Measurements from ENCODE around the gene ADAM22.
"Not testable (repeated sequence)": the region's sequence is repeated elsewhere in the genome, so short reads cannot be mapped to it uniquely, and the experiment has no call there.

ADAM22 gene, protein sequence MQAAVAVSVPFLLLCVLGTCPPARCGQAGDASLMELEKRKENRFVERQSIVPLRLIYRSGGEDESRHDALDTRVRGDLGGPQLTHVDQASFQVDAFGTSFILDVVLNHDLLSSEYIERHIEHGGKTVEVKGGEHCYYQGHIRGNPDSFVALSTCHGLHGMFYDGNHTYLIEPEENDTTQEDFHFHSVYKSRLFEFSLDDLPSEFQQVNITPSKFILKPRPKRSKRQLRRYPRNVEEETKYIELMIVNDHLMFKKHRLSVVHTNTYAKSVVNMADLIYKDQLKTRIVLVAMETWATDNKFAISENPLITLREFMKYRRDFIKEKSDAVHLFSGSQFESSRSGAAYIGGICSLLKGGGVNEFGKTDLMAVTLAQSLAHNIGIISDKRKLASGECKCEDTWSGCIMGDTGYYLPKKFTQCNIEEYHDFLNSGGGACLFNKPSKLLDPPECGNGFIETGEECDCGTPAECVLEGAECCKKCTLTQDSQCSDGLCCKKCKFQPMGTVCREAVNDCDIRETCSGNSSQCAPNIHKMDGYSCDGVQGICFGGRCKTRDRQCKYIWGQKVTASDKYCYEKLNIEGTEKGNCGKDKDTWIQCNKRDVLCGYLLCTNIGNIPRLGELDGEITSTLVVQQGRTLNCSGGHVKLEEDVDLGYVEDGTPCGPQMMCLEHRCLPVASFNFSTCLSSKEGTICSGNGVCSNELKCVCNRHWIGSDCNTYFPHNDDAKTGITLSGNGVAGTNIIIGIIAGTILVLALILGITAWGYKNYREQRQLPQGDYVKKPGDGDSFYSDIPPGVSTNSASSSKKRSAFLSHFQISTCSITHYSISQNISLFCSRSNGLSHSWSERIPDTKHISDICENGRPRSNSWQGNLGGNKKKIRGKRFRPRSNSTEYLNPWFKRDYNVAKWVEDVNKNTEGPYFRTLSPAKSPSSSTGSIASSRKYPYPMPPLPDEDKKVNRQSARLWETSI

DNA sequence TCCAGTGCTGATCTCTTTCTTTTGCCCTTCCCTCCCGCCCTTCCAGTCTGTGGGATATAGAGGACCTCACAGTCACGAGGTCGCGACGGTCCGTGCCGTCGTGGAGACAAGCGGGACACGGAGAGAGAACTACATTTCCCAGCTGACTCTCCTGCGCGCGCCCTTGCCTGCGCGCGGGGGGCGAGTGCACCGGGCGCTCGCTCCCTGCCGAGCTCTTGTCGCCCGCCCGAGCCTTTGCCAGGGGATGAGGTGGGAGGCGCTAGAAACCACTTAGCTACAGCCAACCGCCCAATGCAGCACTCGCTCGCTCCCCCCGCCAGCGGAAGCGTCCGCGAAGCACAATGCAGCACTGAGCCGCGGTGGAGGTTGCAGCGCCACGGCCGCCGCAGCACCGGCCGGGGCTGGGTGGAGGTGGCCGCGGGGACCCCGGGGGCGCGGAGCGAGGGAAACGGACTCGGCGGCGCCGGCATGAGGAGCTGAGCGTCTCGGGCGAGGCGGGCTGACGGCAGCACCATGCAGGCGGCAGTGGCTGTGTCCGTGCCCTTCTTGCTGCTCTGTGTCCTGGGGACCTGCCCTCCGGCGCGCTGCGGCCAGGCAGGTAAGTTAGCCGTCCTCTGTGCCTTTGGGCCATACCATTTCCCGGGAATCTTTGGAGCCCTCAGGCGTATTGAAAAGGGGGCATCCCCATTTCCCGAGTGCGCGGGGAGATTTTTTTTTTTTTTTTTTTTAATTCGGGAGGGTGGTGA is at the start of gene ADAM22:
Gene ADAM22 (plus strand): TSS at position 299 of the 746 bp plus-strand sequence. CDS start 215 bp downstream, at position 514.
- no peak for TF ChIP-seq JUND (IDR thresholded peaks at IDR 0.05; ENCODE audit: low read depth)
- in situ Hi-C loops (cut with HindIII; ENCODE audit: low pct_unique_long_range_greater_than_20kb, low sequenced_read_pairs): no loop called here
- peak; percentile 72 to 91 for DNase-seq (ENCODE audit: low read depth in 1 of 2, low spot score in 1 of 2)

DNA sequence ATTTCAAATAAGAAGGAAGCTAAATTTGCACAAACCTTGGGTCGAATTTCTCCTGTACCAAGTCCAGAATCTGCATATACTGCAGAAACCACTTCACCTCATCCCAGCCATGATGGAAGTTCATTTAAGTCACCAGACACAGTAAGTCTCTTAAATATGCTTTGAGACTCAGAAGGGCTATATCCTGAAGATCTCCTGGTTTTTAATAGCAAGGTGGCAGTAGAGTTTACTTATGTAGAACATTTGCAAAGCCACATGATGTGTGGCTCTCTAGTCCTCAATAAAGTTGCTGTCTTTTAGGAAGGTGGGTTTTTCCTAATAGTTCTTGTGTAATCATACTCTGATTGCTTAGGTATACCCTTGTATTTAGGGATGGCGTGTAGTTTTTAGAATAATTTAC is 49.0 kb upstream of the ADAM22 start:
- TF ChIP-seq JUND (IDR thresholded peaks at IDR 0.05; ENCODE audit: low read depth): no peak
- no peak for DNase-seq (ENCODE audit: low read depth in 1 of 2, low spot score in 1 of 2)
- in situ Hi-C loops (cut with HindIII; ENCODE audit: low pct_unique_long_range_greater_than_20kb, low sequenced_read_pairs): no loop called here

DNA sequence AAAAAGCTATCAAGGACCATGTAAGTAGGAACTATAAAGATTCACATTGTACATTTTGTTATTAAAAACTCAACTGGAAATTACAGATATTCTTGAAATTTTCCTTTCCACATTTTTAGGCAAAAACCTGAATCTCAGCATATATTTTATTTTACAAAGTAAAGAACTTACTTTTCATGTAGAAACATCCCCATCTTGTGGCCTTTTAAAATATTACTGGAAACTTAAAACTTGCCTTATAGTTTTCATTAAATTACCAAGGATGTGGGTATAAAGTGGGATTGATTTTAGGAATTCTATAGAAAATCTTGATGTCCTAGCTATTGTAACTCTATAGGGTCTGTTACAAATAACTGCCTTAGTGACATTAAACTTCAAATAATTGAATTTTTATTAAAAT is 47.2 kb upstream of the ADAM22 start:
- no peak for TF ChIP-seq JUND (IDR thresholded peaks at IDR 0.05; ENCODE audit: low read depth)
- DNase-seq (ENCODE audit: low read depth in 1 of 2, low spot score in 1 of 2): peak in 1 of 2 experiments; percentile 39
- in situ Hi-C loops (cut with HindIII; ENCODE audit: low pct_unique_long_range_greater_than_20kb, low sequenced_read_pairs): no loop called here

DNA sequence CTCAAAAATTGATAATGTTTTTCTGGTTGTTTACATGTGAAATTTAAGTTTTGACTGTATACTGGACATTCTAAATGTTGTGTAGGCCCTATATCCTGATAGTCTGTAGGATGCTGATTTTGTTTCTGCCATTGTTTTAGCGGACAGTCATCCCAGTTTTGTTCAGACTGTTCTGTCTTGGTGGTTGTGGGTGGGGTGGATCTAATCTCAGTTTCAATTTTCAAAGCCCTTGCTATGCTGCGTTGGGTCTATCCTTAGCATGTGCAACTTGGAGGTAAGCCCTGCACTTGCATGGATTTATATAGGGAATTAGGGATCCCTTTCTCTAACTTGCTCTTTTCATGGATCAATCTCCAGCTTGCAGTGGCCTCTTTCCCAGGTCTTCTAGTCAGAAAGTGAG is 38.7 kb upstream of the ADAM22 start:
- in situ Hi-C loops (cut with HindIII; ENCODE audit: low pct_unique_long_range_greater_than_20kb, low sequenced_read_pairs): no loop called here
- DNase-seq (ENCODE audit: low read depth in 1 of 2, low spot score in 1 of 2): no peak
- TF ChIP-seq JUND (IDR thresholded peaks at IDR 0.05; ENCODE audit: low read depth): no peak

DNA sequence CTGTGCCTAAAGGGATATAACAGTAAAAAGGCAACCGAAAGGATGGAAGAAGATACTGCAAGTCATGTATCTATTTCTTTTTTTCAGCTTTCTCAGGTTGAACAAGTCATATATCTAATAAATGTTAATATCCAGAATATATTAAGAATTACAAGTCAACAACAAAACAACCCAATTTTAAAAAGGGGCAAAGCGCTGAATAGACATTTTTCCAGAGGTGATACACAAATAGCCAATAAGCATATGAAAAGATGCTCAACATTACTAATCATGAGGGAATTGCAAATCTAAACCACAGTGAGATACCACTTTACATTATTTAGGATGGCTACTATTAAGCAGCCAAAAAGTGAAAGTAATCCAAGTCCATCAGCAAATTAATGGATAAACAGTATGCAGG is 34.8 kb upstream of the ADAM22 start:
- in situ Hi-C loops (cut with HindIII; ENCODE audit: low pct_unique_long_range_greater_than_20kb, low sequenced_read_pairs): no loop called here
- DNase-seq (ENCODE audit: low read depth in 1 of 2, low spot score in 1 of 2): no peak
- no peak for TF ChIP-seq JUND (IDR thresholded peaks at IDR 0.05; ENCODE audit: low read depth)

DNA sequence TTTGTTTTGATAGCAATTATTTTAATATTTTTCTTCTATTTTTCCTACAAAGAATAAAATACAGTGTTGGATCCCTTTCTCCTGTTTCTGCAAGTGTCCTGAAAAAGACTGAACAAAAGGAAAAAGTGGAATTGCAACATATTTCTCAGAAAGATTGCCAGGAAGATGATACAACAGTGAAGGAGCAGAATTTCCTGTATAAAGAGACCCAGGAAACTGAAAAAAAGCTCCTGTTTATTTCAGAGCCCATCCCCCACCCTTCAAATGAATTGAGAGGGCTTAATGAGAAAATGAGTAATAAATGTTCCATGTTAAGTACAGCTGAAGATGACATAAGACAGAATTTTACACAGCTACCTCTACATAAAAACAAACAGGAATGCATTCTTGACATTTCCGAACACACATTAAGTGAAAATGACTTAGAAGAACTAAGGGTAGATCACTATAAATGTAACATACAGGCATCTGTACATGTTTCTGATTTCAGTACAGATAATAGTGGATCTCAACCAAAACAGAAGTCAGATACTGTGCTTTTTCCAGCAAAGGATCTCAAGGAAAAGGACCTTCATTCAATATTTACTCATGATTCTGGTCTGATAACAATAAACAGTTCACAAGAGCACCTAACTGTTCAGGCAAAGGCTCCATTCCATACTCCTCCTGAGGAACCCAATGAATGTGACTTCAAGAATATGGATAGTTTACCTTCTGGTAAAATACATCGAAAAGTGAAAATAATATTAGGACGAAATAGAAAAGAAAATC is 26.7 kb upstream of the ADAM22 start:
- DNase-seq (ENCODE audit: low read depth in 1 of 2, low spot score in 1 of 2); in situ Hi-C loops (cut with HindIII; ENCODE audit: low pct_unique_long_range_greater_than_20kb, low sequenced_read_pairs): not testable (repeated sequence)

DNA sequence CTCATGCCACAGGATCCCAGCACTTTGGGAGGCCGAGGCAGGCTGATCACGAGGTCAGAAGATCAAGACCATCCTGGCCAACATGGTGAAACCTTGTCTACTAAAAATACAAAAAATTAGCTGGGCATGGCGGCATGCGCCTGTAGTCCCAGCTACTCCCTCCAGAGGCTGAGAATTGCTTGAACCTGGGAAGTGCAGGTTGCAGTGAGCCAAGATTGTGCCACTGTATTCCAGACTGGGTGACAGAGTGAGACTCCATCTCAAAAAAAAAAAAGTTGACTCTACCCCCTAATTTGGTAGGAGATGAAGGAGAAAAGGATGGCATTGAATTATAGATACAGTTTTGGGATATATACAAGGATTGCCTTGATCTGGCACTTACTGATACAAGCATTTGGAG is 25.2 kb upstream of the ADAM22 start:
- DNase-seq (ENCODE audit: low read depth in 1 of 2, low spot score in 1 of 2); in situ Hi-C loops (cut with HindIII; ENCODE audit: low pct_unique_long_range_greater_than_20kb, low sequenced_read_pairs): not testable (repeated sequence)

DNA sequence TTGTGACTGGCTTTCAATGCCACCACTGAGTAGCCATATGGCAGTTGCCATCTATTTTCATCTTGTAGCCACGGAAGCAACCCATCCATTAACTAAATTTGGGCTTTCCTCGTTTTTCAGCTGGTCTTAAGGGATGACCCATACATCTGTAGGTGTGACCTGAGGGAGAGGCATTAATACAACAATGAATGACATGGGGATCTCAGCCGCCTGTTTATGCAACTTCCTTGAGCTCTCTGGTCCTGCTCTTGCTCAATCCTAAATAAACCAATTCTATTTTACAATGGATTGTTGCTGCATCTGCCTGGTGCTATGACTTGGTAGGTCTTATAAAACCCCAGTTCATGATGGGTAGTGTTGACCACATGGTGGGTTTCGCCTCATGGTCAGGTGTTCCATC is 21.9 kb upstream of the ADAM22 start:
- TF ChIP-seq JUND (IDR thresholded peaks at IDR 0.05; ENCODE audit: low read depth): no peak
- DNase-seq (ENCODE audit: low read depth in 1 of 2, low spot score in 1 of 2): no peak
- in situ Hi-C loops (cut with HindIII; ENCODE audit: low pct_unique_long_range_greater_than_20kb, low sequenced_read_pairs): no loop called here

DNA sequence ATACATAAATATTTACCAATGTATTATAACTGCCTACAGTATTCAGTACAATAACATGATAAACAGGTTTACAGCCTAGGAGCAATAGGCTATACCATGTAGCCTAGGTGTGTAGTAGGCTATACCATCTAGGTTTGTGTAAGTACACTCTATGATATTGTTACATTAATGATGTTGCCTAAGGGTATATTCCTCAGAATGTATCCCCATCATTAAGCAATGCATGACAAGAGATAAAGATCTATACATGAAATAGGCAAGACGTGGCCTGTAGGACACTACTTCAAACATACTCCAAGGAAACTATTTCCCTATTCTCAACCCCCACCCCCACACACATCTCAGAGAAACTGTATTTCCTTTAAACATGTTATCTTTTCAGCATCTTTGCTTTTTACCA is 15.3 kb upstream of the ADAM22 start:
- in situ Hi-C loops (cut with HindIII; ENCODE audit: low pct_unique_long_range_greater_than_20kb, low sequenced_read_pairs): no loop called here
- peak in 1 of 2 experiments; percentile 29 for DNase-seq (ENCODE audit: low read depth in 1 of 2, low spot score in 1 of 2)

DNA sequence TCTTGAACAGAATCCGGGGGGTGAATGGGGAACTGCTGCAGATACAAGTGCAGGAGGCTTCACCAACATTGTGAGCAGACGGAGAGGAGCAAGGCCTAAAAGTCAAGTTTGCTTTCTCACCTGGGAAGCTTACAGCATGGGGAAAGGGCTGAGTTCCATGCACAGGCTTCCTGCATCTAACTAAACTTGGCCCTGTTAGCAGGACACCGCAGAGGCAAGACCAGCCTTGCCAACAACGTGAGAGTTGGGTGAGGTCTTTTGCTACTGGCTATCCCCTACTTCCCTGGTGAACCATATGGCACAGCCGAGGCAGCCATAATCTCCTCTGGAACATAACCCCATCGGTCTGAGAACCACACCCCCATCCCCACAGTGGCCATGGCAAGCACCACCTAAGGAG is 14.2 kb upstream of the ADAM22 start:
- in situ Hi-C loops (cut with HindIII; ENCODE audit: low pct_unique_long_range_greater_than_20kb, low sequenced_read_pairs): no loop called here
- DNase-seq (ENCODE audit: low read depth in 1 of 2, low spot score in 1 of 2): no peak
- TF ChIP-seq JUND (IDR thresholded peaks at IDR 0.05; ENCODE audit: low read depth): no peak

More for the DNA sequence above, 15.3 kb upstream of the ADAM22 start:
- no peak for TF ChIP-seq JUND (IDR thresholded peaks at IDR 0.05; ENCODE audit: low read depth)

DNA sequence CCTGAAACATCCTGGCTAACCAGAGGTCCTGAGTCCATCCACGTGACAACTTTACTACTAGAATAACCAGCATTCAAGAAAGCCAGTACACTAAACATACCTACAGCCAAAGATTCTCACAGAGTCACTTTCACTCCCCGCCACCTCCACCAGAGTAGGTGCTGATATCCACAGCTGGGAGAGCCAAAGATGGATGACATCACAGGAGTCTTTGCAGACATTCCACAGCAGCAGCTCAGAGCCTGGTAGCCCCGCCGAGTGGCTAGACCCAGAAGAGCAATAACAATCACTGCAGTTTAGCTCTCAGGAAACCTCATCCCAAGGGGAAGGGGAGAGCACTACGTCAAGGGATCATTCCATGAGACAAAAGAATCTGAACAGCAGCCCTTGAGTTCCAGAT is 13.5 kb upstream of the ADAM22 start:
- in situ Hi-C loops (cut with HindIII; ENCODE audit: low pct_unique_long_range_greater_than_20kb, low sequenced_read_pairs): no loop called here
- TF ChIP-seq JUND (IDR thresholded peaks at IDR 0.05; ENCODE audit: low read depth): no peak
- no peak for DNase-seq (ENCODE audit: low read depth in 1 of 2, low spot score in 1 of 2)

DNA sequence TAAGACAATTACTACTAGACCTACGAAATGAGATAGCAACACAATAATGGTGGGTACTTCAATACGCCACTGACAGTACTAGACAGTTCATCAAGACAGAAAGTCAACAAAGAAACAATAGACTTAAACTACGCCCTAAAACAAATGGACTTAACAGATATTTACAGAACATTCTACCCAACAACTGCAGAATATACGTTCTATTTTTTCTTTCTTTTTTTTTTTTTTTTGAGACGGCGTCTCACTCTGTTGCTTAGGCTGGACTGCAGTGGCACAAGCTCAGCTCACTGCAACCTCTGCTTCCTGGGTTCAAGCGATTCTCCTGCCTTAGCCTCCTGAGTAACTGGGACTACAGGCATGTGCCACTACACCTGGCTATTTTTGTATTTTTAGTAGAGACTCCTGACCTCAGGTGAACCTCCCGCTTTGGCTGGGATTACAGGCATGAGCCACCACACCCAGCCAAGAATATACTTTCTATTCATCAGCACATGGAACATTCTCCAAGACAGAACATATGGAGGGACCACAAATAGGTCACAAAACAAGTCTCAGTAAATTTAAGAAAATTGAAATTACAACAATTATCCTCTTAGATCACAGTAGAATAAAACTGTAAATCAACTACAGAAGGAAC is 11.2 kb upstream of the ADAM22 start:
- DNase-seq (ENCODE audit: low read depth in 1 of 2, low spot score in 1 of 2); in situ Hi-C loops (cut with HindIII; ENCODE audit: low pct_unique_long_range_greater_than_20kb, low sequenced_read_pairs): not testable (repeated sequence)
